Activated T-cell treated with anti-CD3 and anti-CD28 coated beads, Interleukin-2, amount 50 U/mL, for 4 hours (primary cell): Measurements from ENCODE around the gene MINAR1. TPM values are rescaled to one million over a fixed set of nuclear protein-coding genes. Genes with fewer than 3 reads are reported as not detected.

Source experiments
- ATAC-seq, 2 donors: fragments of 200-7000 bp; cut with Tn5 transposase; one replicate each; pipeline ENCODE4 v1.10.0; 2021
- DNase-seq: peaks from one replicate; pipeline ENCODE4 v3.0.0-alpha.2; 2020
- H3K27me3 Mint-ChIP-seq: one replicate; pipeline ENCODE4 v1.8.0; 2021; ENCODE audit warnings: low read depth, mixed read lengths
- H3K36me3 Mint-ChIP-seq: one replicate; pipeline ENCODE4 v1.8.0; 2022; ENCODE audit warnings: mixed read lengths; ENCODE audit not compliant: insufficient read depth
- H3K4me1 Mint-ChIP-seq: one replicate; pipeline ENCODE4 v1.8.0; 2021; ENCODE audit warnings: low read depth, mixed read lengths
- H3K4me3 Mint-ChIP-seq: one replicate; pipeline ENCODE4 v1.8.0; 2021; ENCODE audit warnings: mild to moderate bottlenecking, moderate library complexity, mixed read lengths
- H3K9me3 Mint-ChIP-seq: one replicate; pipeline ENCODE4 v1.8.0; 2021; ENCODE audit warnings: mixed read lengths
- total RNA-seq, 3 donors: library from RNA; stranded (reverse); gene quantifications; one replicate each; pipeline ENCODE4 v1.2.1, GENCODE V29; 2021

The MINAR1 gene
- total RNA-seq, 3 donors from 2014 or later = 0.42 to 0.63 (median 0.43) TPM

DNA sequence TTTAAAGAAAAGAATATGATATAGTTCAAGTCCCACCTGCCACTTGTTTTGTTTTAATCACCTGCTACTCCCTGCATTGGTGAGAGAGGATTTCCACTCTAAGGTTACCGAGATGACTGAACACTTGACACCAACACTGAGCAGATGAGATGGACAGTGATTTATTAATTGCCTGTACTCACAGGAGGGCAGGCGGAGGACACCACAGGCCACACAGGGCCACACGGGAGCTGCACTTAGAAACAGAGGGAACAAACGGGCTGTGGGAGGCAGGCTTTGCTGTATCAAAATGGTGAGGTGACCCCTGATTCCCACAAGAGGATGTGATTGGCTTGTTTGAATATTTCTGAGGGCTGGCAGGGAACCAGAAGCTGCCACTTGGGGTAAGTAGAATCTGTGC is 10.8 kb downstream of the MINAR1 start:
- ATAC-seq (no peak), DNase-seq (no peak)
- Mint-ChIP-seq H3K36me3 (no peaks in the 10 kb centered on the region), H3K9me3 (peaks cover 6% of the 10 kb centered on the region), H3K4me1 (no peaks in the 10 kb centered on the region), H3K4me3 (no peak overlapping the region), H3K27me3 (peaks cover 1% of the 10 kb centered on the region)

DNA sequence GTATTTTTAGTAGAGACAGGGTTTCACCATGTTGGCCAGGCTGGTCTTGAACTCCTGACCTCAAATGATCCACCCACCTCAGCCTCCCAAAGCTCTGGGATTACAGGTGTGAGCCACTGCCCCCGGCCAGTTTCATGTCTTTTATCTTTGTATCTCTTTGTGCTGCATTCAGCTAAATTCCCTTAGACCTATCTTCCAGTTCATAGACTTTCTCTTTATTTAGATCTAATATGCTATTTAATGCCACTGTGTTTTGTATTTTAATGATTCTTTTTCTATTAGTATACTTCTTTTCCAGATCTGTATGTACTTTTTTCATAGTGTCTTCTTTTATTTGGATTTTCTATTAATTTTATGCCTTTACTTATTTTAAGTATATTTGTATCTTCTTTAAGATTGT is 14.9 kb downstream of the MINAR1 start:
- Mint-ChIP-seq H3K36me3 (no peaks in the 10 kb centered on the region), H3K4me3 (no peak overlapping the region), H3K27me3 (peaks cover 5% of the 10 kb centered on the region), H3K4me1 (no peaks in the 10 kb centered on the region), H3K9me3 (peaks cover 6% of the 10 kb centered on the region)
- ATAC-seq (no peak), DNase-seq (no peak)

DNA sequence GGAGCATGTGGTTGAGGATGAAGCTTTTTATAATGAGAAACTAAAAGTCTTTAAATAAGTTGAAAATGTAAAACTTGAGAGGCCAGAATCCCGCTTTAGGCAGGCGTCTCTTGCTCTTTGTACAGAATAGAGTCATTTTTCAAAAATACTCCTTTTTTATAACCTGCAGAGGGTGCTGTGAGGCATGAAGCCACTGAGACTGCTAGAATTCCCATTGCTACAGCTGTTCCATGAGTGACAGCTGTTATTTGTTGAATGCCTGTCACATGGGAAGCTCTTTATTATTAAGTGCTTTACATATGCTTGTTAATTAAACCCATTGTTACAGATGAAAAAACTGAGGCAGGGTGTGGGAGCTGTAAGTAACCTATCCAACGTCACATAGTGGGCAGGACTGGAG is 18.5 kb downstream of the MINAR1 start:
- no peak for DNase-seq
- H3K9me3 Mint-ChIP-seq = peaks cover 6% of the 10 kb centered on the region
- ATAC-seq = no peak
- no peaks in the 10 kb centered on the region for H3K36me3 Mint-ChIP-seq
- no peaks in the 10 kb centered on the region for H3K4me1 Mint-ChIP-seq
- no peak overlapping the region for H3K4me3 Mint-ChIP-seq
- H3K27me3 Mint-ChIP-seq = peaks cover 5% of the 10 kb centered on the region

DNA sequence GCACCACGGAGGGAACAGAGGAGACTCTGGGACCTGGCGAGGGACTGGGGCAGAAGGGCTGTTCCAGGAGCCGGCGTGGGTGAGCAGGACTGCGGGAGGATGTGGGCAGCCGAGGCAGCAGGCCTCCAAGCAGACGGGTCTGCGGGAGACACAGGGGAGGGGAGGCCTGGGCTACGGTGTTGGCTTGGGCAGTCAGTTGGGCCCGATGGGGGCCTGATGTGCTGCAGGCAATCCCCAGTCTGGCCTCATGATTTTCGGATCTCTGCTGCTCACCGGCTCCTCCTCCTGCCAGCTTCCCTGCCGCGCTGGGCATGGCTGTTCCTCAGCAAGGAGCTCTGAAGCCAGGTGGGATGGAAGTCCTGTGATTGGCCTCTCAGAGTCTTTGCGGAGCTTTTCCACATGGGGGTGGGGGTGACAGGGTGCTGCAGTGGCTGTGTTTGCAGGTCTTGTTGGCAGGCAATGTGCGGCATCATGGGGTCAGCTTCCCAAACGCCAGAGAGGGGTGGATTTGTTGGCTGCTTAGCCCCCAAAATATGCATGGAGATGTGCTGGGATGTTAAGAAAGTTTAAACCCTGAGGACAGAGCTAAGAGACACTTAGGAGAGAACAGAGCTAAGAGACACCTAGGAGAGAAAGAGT is 19.3 kb downstream of the MINAR1 start:
- no peak for DNase-seq
- ATAC-seq = no peak
- no peaks in the 10 kb centered on the region for H3K36me3 Mint-ChIP-seq

DNA sequence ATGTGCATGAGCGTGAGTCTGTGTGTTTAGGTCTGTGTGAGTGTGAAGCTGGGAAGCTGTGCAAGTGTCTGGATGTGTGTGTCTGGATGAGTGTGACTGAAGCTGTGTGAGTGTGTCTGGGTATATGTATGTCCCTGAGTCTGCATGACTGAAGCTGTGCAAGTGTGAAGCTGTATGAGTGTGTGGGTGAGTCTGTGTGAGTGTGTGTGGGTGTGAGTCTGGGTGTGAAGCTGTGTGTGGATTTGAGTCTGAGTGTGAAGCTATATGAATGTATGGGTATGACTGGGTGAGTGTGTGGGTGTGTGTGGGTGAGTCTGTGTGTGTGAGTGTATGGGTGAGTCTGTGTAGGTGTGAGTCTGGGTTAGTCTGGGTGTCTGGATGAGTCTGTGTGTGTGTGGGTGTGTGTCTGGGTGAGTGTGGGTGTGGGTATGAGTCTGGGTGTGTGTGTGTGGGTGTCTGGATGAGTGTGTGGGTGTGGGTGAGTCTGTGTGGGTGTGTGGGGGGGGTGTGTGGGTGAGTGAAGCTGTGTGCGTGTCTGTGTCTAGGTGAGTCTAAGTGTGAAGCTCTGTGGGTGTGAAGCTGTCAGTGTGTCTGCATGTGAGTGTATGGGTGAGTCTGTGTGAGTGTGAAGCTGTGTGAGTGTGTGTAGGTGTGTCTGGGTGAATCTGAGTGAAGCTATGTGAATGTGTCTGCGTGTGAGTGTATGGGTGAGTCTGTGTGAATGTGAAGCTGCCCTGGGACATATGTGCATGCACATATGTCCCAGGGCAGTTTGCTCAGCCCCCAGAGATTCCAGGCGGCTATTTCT is 20.3 kb downstream of the MINAR1 start:
- H3K9me3 Mint-ChIP-seq = no peaks in the 10 kb centered on the region
- DNase-seq (no peak), ATAC-seq (no peak)
- H3K4me3 Mint-ChIP-seq = no peak overlapping the region
- H3K4me1 Mint-ChIP-seq = no peaks in the 10 kb centered on the region
- peaks cover 5% of the 10 kb centered on the region for H3K27me3 Mint-ChIP-seq
- no peaks in the 10 kb centered on the region for H3K36me3 Mint-ChIP-seq

More for the DNA sequence above, 19.3 kb downstream of the MINAR1 start:
- H3K4me1 Mint-ChIP-seq = no peaks in the 10 kb centered on the region
- peaks cover 5% of the 10 kb centered on the region for H3K27me3 Mint-ChIP-seq
- no peaks in the 10 kb centered on the region for H3K9me3 Mint-ChIP-seq
- H3K4me3 Mint-ChIP-seq = no peak overlapping the region

DNA sequence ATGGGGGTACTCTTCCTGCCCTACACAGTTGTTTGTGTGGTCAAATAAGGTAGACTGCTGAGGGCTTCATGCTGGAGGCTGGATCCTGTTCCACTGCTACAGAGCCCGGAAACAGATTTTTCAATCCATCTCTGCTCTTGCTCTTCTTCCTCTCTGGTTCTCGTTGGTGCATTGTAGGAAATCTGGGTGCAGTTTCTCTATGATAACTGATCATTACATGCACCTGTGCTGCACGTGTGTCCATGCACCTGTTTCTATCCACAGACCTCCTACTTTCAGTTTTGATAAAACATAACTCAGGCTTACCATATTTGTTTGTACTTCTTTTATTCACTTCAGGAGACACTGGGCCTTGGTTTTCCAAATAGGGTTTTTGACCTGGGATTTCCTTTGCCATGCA is 21.3 kb downstream of the MINAR1 start:
- Mint-ChIP-seq H3K4me1 (no peaks in the 10 kb centered on the region), H3K27me3 (peaks cover 3% of the 10 kb centered on the region), H3K4me3 (no peak overlapping the region), H3K36me3 (no peaks in the 10 kb centered on the region), H3K9me3 (no peaks in the 10 kb centered on the region)
- DNase-seq (no peak), ATAC-seq (no peak)

DNA sequence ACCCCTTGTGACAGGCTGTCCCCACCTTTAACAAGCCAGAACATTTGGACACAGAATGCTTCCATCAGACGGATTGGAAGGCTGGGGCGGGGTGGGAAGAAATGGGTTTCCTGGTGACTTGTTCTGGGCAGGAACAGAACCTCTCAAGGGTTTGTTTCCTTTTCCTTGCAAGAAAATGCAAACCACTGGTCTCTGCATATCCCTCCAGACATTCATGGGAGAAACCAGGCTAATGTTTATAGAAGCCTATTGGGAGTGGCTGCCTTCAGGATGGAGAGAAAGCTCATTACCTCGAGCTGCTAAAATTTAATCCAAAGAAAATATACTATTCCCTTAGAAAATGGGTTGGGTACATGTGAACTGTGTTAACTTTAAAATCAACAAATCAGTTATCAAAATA is 21.9 kb downstream of the MINAR1 start:
- Mint-ChIP-seq H3K4me1 (no peaks in the 10 kb centered on the region), H3K36me3 (no peaks in the 10 kb centered on the region), H3K4me3 (no peak overlapping the region), H3K27me3 (no peaks in the 10 kb centered on the region), H3K9me3 (no peaks in the 10 kb centered on the region)
- DNase-seq (no peak), ATAC-seq (no peak)

DNA sequence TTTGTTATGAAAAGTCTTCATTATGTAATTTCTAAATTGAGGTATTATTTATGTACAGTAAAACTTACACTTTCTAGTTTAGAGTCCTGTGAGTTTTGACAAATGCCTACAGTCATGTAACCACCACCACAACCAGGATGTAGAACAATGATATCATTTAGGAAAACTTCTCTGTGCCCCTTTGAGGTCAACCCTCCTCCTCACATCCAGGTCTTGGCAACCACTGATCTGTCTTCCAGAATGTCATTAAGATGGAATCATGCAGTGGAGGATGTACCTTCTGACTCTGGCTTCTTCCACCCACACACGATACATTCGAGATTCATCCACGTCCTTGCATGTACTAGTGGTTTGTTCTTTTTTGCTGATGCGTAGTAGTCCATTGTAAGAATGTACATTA is 23.2 kb downstream of the MINAR1 start:
- DNase-seq = no peak
- ATAC-seq = no peak
- no peak overlapping the region for H3K4me3 Mint-ChIP-seq
- H3K27me3 Mint-ChIP-seq = no peaks in the 10 kb centered on the region
- no peaks in the 10 kb centered on the region for H3K36me3 Mint-ChIP-seq
- no peaks in the 10 kb centered on the region for H3K4me1 Mint-ChIP-seq
- no peaks in the 10 kb centered on the region for H3K9me3 Mint-ChIP-seq

DNA sequence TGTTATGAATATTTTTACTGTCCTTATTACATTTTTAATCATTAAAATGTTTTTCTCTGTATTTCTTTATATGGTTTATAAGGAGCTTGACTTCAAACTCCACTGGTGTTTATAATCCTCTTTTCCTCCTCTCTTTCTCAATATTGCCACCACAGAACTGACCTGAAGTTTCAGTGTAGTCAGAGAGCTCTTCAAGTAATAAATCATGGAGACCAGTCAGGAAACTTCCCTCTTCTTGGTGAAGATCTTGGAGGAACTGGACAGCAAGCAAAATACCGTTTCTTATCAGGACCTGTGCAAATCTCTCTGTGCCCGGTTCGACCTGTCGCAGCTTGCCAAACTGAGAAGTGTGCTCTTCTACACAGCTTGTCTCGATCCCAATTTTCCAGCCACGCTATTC is 23.8 kb downstream of the MINAR1 start:
- Mint-ChIP-seq H3K36me3 (no peaks in the 10 kb centered on the region), H3K4me3 (no peak overlapping the region)

DNA sequence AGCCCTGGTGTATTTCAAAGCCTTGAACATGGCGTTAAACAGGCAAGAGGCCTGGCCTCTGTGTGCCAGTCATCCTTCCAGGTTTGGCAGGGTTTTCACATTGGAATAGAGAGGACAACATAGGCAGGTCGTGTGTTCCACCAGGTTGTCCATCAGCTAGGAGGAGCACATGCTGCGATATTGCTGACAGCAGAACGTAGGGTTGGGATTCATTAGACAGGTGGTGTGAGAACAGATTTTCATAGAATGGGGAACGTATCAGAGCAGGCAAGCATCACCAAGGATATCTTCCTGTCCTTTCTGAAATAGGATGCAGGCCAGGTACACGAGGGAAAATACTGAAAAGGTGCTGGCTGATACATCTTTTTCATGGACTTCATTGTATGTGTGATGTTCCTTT is 26.4 kb downstream of the MINAR1 start:
- Mint-ChIP-seq H3K4me1 (no peaks in the 10 kb centered on the region), H3K27me3 (no peaks in the 10 kb centered on the region), H3K36me3 (no peaks in the 10 kb centered on the region), H3K4me3 (no peak overlapping the region), H3K9me3 (no peaks in the 10 kb centered on the region)
- ATAC-seq (no peak), DNase-seq (no peak)

More for the DNA sequence above, 23.8 kb downstream of the MINAR1 start:
- no peaks in the 10 kb centered on the region for H3K9me3 Mint-ChIP-seq
- ATAC-seq (no peak), DNase-seq (no peak)
- no peaks in the 10 kb centered on the region for H3K27me3 Mint-ChIP-seq
- no peaks in the 10 kb centered on the region for H3K4me1 Mint-ChIP-seq

DNA sequence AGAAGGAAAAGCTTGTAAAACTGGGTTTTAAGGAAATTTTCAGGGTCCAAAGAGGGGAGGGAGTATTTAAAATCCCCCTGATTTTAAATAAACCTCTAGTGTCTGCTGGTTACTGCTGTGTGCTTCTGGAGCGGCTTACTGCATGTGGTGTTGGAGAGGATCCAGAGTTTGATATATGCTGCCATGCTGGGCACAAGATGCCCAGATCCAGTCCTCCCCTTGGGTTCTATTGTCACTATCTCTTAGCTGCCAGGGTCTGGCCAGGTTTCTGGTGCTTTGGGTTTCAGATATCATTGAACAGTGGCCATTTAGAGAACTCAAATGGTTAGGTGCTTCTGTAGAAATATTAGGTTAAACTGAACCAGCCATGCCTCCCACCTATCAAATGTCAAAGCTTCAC is 27.5 kb downstream of the MINAR1 start:
- ATAC-seq = no peak
- Mint-ChIP-seq H3K36me3 (no peaks in the 10 kb centered on the region), H3K4me1 (no peaks in the 10 kb centered on the region), H3K9me3 (no peaks in the 10 kb centered on the region), H3K27me3 (no peaks in the 10 kb centered on the region), H3K4me3 (no peak overlapping the region)
- DNase-seq = no peak

DNA sequence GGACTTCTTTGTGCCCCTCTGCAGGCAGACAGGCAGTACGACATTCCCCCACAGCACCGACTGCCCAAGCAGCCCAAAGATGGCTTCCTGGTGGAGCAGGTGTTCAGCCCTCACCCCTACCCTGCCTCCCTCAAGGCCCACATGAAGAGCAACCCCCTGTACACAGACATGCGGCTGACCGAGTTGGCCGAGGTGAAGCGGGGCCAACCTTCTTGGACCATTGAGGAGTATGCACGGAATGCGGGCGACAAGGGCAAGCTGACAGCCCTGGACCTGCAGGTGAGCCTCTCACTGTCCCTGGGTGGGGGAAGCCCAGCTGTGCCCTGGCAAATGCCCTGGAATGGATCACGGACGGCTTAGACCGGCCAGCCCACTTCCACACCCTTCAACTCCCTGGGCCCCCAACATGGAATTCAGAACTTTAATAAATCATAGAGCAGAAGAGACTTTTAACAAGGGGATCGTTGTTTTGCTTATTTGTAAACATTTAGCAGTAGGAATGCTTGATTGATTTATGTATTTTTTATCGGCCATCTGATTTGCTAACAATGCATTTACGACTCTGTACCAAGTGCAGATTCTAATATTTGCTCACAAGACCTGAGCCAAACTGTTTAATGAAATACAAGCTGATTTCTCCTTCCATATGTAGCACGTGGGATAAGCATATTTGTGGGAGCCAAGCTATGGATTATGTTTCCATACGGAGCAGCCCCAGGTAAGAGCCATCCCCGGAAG is 31.1 kb downstream of the MINAR1 start:
- no peaks in the 10 kb centered on the region for H3K4me1 Mint-ChIP-seq
- no peaks in the 10 kb centered on the region for H3K27me3 Mint-ChIP-seq
- no peaks in the 10 kb centered on the region for H3K36me3 Mint-ChIP-seq
- ATAC-seq (no peak), DNase-seq (no peak)
- H3K4me3 Mint-ChIP-seq = no peak overlapping the region
- H3K9me3 Mint-ChIP-seq = no peaks in the 10 kb centered on the region

DNA sequence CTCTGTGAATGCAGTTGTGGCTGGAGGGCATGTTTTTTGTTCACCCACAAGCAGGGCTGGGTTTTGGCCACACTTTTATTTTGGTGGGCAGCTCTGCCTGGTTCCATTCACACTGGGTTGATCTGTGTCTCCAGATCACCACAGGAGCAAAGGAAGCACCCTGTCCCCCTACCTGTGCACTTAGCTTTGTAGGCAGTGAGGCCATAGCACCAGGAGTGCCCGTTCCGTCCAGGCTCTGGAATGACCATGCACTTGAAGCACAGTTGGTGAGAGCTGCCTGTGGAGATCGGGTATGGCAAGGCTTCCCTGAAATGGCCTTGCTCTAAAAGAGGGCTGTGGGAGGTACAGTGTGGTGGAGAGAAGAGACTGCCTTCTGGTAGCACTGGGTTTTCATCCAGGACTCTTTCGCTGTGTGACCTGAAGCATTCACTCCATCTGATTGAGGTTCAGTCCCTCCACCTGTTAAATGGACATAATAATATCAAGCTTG is 31.7 kb downstream of the MINAR1 start:
- ATAC-seq (no peak), DNase-seq (no peak)
- H3K9me3 Mint-ChIP-seq = no peaks in the 10 kb centered on the region
- H3K27me3 Mint-ChIP-seq = no peaks in the 10 kb centered on the region
- no peaks in the 10 kb centered on the region for H3K4me1 Mint-ChIP-seq
- no peak overlapping the region for H3K4me3 Mint-ChIP-seq
- H3K36me3 Mint-ChIP-seq = no peaks in the 10 kb centered on the region

DNA sequence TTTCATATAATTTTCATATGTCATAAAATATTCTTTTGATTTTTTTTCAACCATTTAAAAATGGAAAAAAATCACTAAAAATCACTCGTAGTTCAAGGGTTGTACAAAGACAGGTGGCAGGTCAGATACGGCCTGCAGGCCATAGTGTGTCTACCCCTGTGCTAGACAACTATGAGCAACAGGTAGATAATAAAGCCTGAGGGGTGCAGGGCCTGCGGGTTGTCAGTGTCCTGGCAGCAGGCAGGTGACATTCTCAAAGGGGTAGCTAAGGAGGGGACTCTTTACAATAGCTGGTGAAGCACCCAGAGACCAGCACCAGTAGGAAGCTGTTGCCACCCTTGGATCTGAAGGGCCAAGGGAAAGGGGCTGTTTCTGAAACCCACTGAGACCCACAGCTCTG is 34.4 kb downstream of the MINAR1 start:
- Mint-ChIP-seq H3K9me3 (no peaks in the 10 kb centered on the region), H3K36me3 (no peaks in the 10 kb centered on the region), H3K4me1 (no peaks in the 10 kb centered on the region), H3K4me3 (no peak overlapping the region), H3K27me3 (no peaks in the 10 kb centered on the region)
- DNase-seq = no peak
- ATAC-seq = no peak
